ENCODE data around the gene ANKRD55.

Gene ANKRD55

DNA sequence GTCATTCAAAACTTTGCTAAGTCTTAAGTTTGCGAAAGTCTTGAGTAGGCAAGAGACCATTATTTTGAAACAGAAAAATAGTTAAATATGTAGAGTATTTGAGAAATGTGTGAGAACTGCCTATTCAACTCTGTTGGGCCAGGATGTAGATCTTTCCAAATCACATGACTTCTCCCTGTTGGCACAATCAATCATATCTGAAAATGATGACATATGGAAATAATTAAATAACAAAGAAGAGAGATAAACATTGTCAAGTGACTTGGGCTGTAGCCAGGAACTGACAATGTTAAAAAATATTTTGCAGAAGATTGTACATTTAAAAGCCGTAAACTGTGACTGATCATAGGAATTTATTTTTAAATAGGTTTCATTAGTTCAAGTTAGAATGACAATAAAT is 133.8 kb downstream of the ANKRD55 start:
- H3K27me3 ChIP-seq (ENCODE audit: control insufficient read depth, insufficient read depth, low read length, poor library complexity, severe bottlenecking) = no peaks in the 10 kb centered on the region
- H3K27ac ChIP-seq (ENCODE audit: insufficient read depth, low read depth, low read length, poor library complexity, severe bottlenecking) = no peak overlapping the region
- H3K9me3 ChIP-seq (ENCODE audit: control insufficient read depth, low read length) = no peaks in the 10 kb centered on the region
- H3K4me3 ChIP-seq (ENCODE audit: insufficient read depth, low read depth, low read length) = no peak overlapping the region
- H3K4me1 ChIP-seq (ENCODE audit: control insufficient read depth, insufficient read depth, low read length) = no peaks in the 10 kb centered on the region
- 92 to 100% methylated on average over 2 of the region's 2 CpGs for WGBS, 2 experiments
- no peaks in the 10 kb centered on the region for H3K36me3 ChIP-seq (ENCODE audit: control insufficient read depth, insufficient read depth, low read length)

DNA sequence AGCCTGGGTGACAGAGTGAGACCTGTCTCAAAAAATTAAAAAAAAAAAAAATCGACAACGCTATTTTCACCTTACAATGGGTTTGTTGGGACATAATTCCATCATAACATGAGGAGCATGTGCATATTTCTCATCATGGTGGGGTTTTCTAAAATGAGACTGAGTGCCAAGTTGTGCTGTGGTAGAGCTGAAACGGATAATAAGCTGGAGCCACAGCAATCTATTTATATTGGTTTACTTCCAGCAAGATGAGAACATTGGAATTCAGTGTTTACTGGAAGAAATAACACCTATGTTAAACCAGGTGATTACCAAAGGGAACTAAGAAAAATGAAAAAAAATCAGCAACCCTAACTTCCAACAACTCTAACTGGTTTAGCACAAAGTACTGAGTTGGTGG is 136.1 kb downstream of the ANKRD55 start:
- Histone ChIP-seq H3K27ac (ENCODE audit: insufficient read depth, low read depth, low read length, poor library complexity, severe bottlenecking) (no peak overlapping the region), H3K9me3 (ENCODE audit: control insufficient read depth, low read length) (no peaks in the 10 kb centered on the region), H3K27me3 (ENCODE audit: control insufficient read depth, insufficient read depth, low read length, poor library complexity, severe bottlenecking) (no peaks in the 10 kb centered on the region), H3K36me3 (ENCODE audit: control insufficient read depth, insufficient read depth, low read length) (no peaks in the 10 kb centered on the region), H3K4me3 (ENCODE audit: insufficient read depth, low read depth, low read length) (no peak overlapping the region), H3K4me1 (ENCODE audit: control insufficient read depth, insufficient read depth, low read length) (no peaks in the 10 kb centered on the region)
- 93 to 100% methylated on average over 3 of the region's 3 CpGs for WGBS, 2 experiments

DNA sequence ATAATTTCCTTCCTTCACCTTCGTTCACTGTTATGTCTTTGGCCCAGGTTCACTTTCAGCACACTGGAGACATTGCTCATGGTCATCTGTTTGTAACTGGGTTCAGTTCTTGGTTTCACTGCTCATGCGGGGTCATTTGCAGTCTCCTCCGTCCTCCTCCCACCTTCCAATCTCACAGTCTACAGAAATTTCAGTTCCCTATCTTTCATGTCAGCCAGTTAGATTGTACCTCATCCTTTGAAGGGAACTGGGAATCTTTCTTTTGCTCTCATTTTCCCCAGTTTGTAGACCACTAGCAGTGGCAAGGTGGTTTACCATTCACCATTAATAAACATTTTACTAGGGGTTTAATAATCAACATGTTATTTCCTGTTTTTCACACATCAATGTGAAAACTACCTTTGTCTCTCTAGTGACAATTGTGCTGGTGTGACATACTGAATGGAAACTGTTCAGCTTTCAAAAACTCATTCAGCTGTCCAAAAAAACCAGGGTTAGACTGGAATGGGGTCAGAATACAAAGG is 137.5 kb downstream of the ANKRD55 start:
- no peaks in the 10 kb centered on the region for H3K27me3 ChIP-seq (ENCODE audit: control insufficient read depth, insufficient read depth, low read length, poor library complexity, severe bottlenecking)
- H3K27ac ChIP-seq (ENCODE audit: insufficient read depth, low read depth, low read length, poor library complexity, severe bottlenecking) = no peak overlapping the region
- no peaks in the 10 kb centered on the region for H3K4me1 ChIP-seq (ENCODE audit: control insufficient read depth, insufficient read depth, low read length)
- H3K4me3 ChIP-seq (ENCODE audit: insufficient read depth, low read depth, low read length) = no peak overlapping the region
- 90 to 94% methylated on average over 3 of the region's 3 CpGs for WGBS, 2 experiments
- H3K36me3 ChIP-seq (ENCODE audit: control insufficient read depth, insufficient read depth, low read length) = no peaks in the 10 kb centered on the region
- no peaks in the 10 kb centered on the region for H3K9me3 ChIP-seq (ENCODE audit: control insufficient read depth, low read length)

DNA sequence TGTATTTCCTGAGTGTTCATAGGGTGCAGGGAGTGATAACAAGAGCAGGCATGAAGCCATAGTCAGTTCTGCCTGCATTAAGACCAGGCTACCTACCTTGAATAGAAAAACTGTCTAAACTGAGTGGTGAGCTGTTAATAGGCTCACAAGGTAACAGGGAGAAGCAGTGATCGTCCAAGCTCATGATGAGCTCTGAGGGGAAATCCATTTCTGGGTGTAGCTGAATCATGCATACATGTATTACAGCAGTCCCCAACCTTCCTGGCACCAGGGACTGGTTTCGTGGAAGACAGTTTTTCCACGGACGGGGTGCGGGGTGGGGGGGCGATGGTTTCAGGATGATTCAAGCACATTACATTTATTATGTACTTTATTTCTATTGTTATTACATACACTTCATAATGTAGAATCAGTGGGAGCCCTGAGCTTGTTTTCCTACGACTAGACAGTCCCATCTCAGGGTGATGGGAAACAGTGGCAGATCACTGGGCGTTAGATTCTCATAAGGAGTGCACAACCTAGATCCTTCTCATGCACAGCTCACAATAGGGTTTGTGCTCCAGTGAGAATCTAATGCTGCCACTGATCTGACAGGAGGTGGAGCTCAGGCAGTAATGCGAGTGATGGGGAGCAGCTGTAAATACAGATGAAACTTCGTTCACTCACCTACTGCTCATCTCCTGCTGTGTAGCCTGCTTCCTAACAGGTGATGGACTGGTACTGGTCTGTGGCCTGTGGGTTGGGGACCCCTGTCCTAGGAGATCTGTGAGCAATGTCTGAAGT is 138.4 kb downstream of the ANKRD55 start:
- Histone ChIP-seq H3K36me3 (ENCODE audit: control insufficient read depth, insufficient read depth, low read length) (no peaks in the 10 kb centered on the region), H3K4me1 (ENCODE audit: control insufficient read depth, insufficient read depth, low read length) (no peaks in the 10 kb centered on the region), H3K27ac (ENCODE audit: insufficient read depth, low read depth, low read length, poor library complexity, severe bottlenecking) (no peak overlapping the region), H3K27me3 (ENCODE audit: control insufficient read depth, insufficient read depth, low read length, poor library complexity, severe bottlenecking) (no peaks in the 10 kb centered on the region), H3K9me3 (ENCODE audit: control insufficient read depth, low read length) (no peaks in the 10 kb centered on the region), H3K4me3 (ENCODE audit: insufficient read depth, low read depth, low read length) (no peak overlapping the region)
- WGBS, 2 experiments = 89 to 94% methylated on average over 6 to 7 of the region's 10 CpGs

DNA sequence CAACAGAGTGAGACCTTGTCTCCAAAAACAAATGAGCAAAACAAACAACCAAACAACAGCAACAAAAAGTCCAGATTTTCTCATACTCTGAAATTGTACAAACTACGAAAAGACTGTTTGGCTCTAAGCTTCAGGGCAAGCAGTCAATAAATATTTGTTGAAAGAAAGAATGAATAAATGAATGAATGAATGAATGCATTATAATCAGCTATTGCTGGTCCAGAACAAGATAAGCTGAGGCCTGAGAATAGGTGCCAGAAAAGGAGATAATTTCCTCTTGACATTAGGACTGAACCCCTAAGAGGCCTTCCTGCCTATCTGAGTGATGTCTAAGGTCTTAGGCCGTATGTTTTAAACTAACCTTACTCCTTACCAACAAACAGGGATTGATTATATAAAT is 139.2 kb downstream of the ANKRD55 start:
- no peaks in the 10 kb centered on the region for H3K27me3 ChIP-seq (ENCODE audit: control insufficient read depth, insufficient read depth, low read length, poor library complexity, severe bottlenecking)
- WGBS, 2 experiments = 91 to 100% methylated on average over 1 to 2 of the region's 2 CpGs
- no peaks in the 10 kb centered on the region for H3K9me3 ChIP-seq (ENCODE audit: control insufficient read depth, low read length)
- no peaks in the 10 kb centered on the region for H3K36me3 ChIP-seq (ENCODE audit: control insufficient read depth, insufficient read depth, low read length)
- no peak overlapping the region for H3K4me3 ChIP-seq (ENCODE audit: insufficient read depth, low read depth, low read length)
- H3K4me1 ChIP-seq (ENCODE audit: control insufficient read depth, insufficient read depth, low read length) = no peaks in the 10 kb centered on the region
- H3K27ac ChIP-seq (ENCODE audit: insufficient read depth, low read depth, low read length, poor library complexity, severe bottlenecking) = no peak overlapping the region

DNA sequence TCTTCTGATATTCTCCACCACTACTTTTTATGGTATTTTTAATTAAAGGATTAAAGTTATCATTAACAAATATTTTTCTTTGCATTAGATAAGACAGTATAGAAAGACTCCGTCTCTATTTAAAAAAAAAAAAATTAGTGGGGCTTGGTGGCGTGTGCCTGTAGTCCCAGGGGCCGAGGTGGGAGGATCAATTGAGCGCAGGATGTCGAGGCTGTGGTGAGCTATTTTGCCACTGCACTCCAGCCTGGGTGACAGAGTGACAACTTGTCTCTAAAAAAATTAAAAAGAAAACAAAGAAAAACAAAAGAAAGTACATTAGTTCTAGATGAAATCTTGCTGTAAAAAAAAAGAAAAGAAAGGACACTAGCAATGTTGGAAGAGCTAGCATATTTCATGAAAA is 141.0 kb downstream of the ANKRD55 start:
- no peak overlapping the region for H3K27ac ChIP-seq (ENCODE audit: insufficient read depth, low read depth, low read length, poor library complexity, severe bottlenecking)
- no peaks in the 10 kb centered on the region for H3K9me3 ChIP-seq (ENCODE audit: control insufficient read depth, low read length)
- no peak overlapping the region for H3K4me3 ChIP-seq (ENCODE audit: insufficient read depth, low read depth, low read length)
- no peaks in the 10 kb centered on the region for H3K4me1 ChIP-seq (ENCODE audit: control insufficient read depth, insufficient read depth, low read length)
- WGBS, 2 experiments = 96 to 97% methylated on average over 5 of the region's 5 CpGs
- no peaks in the 10 kb centered on the region for H3K36me3 ChIP-seq (ENCODE audit: control insufficient read depth, insufficient read depth, low read length)
- H3K27me3 ChIP-seq (ENCODE audit: control insufficient read depth, insufficient read depth, low read length, poor library complexity, severe bottlenecking) = no peaks in the 10 kb centered on the region

DNA sequence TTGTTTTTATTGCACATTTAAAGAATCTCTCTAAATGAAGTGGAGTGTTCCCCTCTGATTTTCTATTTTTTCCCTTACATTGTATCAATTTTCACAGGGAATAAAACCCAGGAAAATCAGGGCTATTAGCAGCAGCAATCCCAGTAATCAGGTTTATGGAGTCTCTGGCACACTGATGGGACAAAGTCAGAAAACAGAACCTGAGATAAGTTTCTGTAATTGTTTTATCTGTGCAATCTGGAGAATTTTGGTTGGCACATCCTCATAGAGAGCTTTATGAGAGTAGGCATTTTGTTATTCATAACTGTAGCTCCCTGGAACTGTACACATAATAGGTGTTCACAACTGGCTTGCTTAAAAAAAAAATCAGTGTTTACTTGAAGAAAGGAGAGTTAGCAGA is 141.5 kb downstream of the ANKRD55 start:
- H3K9me3 ChIP-seq (ENCODE audit: control insufficient read depth, low read length) = no peaks in the 10 kb centered on the region
- no peak overlapping the region for H3K4me3 ChIP-seq (ENCODE audit: insufficient read depth, low read depth, low read length)
- H3K27me3 ChIP-seq (ENCODE audit: control insufficient read depth, insufficient read depth, low read length, poor library complexity, severe bottlenecking) = no peaks in the 10 kb centered on the region
- no peak overlapping the region for H3K27ac ChIP-seq (ENCODE audit: insufficient read depth, low read depth, low read length, poor library complexity, severe bottlenecking)
- H3K4me1 ChIP-seq (ENCODE audit: control insufficient read depth, insufficient read depth, low read length) = no peaks in the 10 kb centered on the region
- H3K36me3 ChIP-seq (ENCODE audit: control insufficient read depth, insufficient read depth, low read length) = no peaks in the 10 kb centered on the region

DNA sequence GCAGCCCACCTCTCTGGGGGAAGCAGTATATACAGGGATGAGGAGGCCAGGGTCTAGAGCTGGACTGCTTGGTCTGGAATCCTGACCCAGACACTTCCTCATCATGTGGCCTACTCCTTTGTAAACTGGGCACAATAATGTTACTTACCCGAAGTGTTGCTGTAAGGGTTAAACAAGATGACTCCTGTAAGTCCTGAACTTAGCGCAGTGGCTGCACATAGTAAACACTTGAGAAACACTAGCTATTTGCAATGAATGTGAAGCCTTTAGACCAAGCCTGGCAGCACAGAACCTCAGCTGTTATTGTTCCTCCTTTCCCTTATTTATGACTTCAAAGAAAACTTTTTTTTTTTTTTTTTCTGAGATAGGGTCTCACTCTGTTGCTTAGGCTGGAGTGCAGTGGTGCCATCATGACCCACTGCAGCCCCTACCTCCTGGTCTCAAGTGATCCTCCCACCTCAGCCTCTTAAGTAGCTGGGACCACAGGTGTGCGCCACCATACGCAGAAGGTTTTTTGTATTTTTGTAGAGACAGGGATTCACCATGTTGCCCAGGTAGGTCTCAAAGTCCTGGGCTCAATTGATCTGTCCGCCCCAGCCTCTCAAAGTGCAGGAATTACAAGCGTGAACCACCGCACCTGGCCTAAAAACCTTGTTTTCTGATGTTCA is 142.2 kb downstream of the ANKRD55 start:
- no peaks in the 10 kb centered on the region for H3K27me3 ChIP-seq (ENCODE audit: control insufficient read depth, insufficient read depth, low read length, poor library complexity, severe bottlenecking)
- H3K4me3 ChIP-seq (ENCODE audit: insufficient read depth, low read depth, low read length) = no peak overlapping the region
- no peaks in the 10 kb centered on the region for H3K9me3 ChIP-seq (ENCODE audit: control insufficient read depth, low read length)
- H3K36me3 ChIP-seq (ENCODE audit: control insufficient read depth, insufficient read depth, low read length) = no peaks in the 10 kb centered on the region
- 92 to 96% methylated on average over 7 of the region's 7 CpGs for WGBS, 2 experiments
- H3K4me1 ChIP-seq (ENCODE audit: control insufficient read depth, insufficient read depth, low read length) = no peaks in the 10 kb centered on the region
- H3K27ac ChIP-seq (ENCODE audit: insufficient read depth, low read depth, low read length, poor library complexity, severe bottlenecking) = no peak overlapping the region

DNA sequence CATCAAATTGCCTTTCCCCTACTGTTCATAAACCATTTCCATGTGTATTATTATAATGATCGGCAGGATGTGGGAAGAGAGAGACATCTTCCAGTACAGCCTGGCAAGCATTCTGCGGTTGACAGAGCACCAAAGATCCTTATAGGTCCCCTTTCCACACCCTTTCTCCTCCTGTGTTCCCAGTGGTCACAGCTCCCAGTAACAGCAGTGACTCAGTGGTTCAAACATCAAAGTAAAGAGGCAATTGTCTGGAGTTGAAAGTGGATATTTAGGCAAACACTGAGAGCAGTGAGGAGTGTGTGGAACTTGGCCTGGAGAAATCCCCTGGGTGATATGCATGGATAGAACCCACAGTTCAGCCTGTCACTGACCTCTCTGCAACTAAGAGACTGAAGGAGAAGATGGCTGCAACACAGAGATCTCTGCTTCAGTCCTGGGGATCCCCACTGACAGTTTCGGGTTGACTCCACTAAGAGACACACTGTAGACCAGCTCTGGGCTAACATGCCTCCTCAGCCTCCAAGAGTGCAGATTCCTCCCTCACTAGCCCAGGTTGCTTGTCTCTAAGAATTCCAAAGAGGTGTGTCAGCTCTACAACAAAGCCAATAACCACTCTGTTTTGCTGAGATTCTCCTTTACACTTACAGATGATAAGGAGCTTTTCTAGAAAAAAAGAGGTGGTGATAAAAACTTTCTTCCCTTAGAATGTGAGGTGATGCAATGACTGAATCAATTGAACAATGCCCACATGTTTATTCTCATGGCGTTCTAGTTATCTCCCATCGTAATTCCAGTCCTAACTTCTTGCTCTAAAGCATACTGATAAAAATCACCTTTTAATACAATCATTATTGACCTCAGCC is 143.9 kb downstream of the ANKRD55 start:
- no peaks in the 10 kb centered on the region for H3K36me3 ChIP-seq (ENCODE audit: control insufficient read depth, insufficient read depth, low read length)
- no peak overlapping the region for H3K4me3 ChIP-seq (ENCODE audit: insufficient read depth, low read depth, low read length)
- no peaks in the 10 kb centered on the region for H3K27me3 ChIP-seq (ENCODE audit: control insufficient read depth, insufficient read depth, low read length, poor library complexity, severe bottlenecking)
- no peaks in the 10 kb centered on the region for H3K4me1 ChIP-seq (ENCODE audit: control insufficient read depth, insufficient read depth, low read length)
- no peaks in the 10 kb centered on the region for H3K9me3 ChIP-seq (ENCODE audit: control insufficient read depth, low read length)
- 79 to 82% methylated on average over 4 to 5 of the region's 5 CpGs for WGBS, 2 experiments
- no peak overlapping the region for H3K27ac ChIP-seq (ENCODE audit: insufficient read depth, low read depth, low read length, poor library complexity, severe bottlenecking)

DNA sequence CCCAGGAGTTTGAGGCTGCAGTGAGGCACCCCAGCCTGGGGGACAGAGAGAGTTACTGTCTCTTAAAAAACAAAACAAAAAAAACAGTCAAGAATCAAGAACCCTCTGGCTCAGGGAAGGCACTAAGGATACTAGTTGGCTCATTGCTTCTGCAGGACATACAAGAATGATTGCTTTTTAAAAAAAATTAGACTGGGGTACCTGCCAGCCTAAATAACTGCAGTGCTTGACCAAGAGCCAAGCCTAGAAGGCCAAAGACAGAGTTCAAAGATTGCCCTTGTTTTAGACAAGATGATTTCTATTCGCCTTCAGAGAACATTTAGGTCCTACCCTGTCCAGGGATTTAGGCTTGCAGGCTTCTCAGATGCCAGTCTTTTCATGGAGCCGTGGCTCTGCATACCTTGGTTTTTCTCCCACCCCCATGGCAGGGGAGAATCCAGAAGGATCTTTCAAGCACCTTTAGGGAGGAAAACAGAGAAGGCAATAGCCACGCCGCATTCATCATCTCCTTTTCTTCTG is 144.6 kb downstream of the ANKRD55 start:
- Histone ChIP-seq H3K9me3 (ENCODE audit: control insufficient read depth, low read length) (no peaks in the 10 kb centered on the region), H3K4me1 (ENCODE audit: control insufficient read depth, insufficient read depth, low read length) (no peaks in the 10 kb centered on the region), H3K27ac (ENCODE audit: insufficient read depth, low read depth, low read length, poor library complexity, severe bottlenecking) (no peak overlapping the region), H3K4me3 (ENCODE audit: insufficient read depth, low read depth, low read length) (no peak overlapping the region), H3K36me3 (ENCODE audit: control insufficient read depth, insufficient read depth, low read length) (no peaks in the 10 kb centered on the region), H3K27me3 (ENCODE audit: control insufficient read depth, insufficient read depth, low read length, poor library complexity, severe bottlenecking) (no peaks in the 10 kb centered on the region)
- 94 to 98% methylated on average over 4 of the region's 4 CpGs for WGBS, 2 experiments
